NCI-H2196 (cell line): ENCODE results near the gene SPDYE5.
"Not testable (repeated sequence)": the region's sequence is repeated elsewhere in the genome, so short reads cannot be mapped to it uniquely, and the experiment has no call there.

Experiments used
- DNase-seq: peaks from one replicate; lab custom pipeline; 2025; ENCODE audit not compliant: unreplicated experiment; lab: John Stamatoyannopoulos, UW

The SPDYE5 gene, protein sequence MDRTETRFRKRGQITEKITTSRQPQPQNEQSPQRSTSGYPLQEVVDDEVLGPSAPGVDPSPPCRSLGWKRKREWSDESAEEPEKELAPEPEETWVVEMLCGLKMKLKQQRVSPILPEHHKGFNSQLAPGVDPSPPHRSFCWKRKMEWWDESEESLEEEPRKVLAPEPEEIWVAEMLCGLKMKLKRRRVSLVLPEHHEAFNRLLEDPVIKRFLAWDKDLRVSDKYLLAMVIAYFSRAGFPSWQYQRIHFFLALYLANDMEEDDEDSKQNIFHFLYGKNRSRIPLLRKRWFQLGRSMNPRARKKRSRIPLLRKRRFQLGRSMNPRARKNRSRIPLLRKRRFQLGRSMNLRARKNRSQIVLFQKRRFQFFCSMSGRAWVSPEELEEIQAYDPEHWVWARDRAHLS

DNA sequence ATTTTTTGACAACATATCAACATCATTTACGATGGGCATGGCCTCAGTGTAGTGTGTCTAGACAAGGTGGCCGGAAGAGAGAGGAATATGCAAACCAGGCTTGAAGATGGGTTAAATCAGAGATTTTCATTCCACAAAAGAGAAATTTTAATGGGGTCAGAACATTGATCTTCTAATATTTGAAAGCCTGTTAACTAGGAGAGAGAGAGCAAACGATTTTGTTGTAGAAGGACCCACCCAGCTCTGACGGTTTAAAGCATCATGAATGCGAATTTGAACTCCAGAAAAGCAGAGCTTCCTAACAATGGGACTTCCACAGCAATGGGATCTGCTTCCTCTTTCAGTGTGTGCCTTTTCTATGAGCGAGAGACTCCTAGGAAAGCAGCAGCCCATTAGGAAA is at the start of gene SPDYE5:
Gene SPDYE5 (plus strand): TSS at position 301 of the 400 bp plus-strand sequence. CDS start 1,728 bp downstream, outside the sequence.
- not testable (repeated sequence) for DNase-seq

DNA sequence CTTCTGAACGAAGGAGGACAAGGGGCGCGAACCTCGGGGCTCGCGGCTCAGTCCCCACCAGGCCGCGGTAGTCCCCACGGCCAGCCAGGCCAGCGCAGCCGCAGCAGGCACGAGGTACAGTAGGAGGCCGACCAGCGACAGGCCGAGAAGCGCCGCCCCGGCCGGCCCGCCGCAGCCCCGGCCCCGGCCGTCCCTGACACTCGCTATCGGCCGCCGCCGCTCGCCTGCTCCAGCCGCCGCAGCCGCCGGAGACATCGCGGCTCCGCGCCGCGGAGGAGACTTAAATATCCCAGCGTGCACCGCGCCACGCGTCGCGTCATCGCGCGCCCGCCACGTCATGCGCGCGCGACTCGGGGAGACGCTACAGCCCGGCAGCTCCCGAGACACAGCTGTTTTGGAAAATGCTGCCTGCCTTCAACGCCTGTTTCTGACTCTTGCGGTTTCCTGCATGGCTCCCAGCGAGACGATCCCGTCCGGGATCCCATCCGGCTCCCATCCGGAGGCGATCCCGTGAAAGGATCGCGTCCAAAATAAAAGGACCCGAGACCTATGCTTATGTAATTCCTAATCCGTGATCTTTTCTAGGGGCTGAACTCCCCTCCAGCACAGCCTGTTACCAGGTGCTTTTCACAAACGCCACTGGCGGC is 49.5 kb upstream of the SPDYE5 start:
- DNase-seq: not testable (repeated sequence)

DNA sequence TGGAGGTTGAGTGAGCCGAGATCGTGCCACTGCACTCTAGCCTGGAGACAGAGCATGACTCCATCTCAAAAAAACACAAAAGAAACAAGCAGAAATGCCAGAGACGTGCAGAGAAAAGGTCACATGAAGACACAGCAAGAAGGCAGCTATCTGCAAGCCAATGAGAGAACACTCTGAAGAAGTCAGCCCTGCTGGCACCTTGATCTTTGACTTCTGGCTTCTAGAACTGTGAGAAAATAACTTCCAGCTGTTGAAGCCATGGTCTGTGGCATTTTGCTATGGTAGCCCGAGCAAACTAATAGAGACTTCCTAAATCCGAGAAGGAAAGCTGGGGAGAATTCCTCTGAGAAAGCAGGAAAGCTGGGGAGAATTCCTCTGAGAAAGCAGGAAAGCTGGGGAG is 42.2 kb upstream of the SPDYE5 start:
- not testable (repeated sequence) for DNase-seq

DNA sequence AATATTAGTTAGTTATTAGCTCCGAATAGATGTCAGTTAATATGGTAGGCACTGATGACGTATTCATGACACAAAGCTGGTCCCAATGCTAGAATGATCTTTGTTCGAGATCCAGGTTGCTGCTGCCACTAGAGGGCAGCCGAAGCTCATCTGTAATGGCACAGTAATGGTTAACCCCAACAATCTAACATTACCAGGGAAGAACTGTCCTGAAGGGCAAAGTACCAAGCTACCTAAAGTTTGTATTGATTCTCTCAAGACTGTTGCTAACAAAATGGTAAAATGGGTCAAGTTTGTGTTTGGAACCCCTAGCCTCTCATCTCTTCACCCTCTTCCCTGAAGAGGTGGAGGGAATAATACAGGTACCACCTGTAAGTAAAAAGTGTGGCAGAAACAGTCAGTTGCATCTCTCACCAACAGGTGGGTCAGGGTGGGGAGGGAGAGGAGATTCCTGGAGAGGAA is 39.6 kb upstream of the SPDYE5 start:
- DNase-seq: not testable (repeated sequence)

DNA sequence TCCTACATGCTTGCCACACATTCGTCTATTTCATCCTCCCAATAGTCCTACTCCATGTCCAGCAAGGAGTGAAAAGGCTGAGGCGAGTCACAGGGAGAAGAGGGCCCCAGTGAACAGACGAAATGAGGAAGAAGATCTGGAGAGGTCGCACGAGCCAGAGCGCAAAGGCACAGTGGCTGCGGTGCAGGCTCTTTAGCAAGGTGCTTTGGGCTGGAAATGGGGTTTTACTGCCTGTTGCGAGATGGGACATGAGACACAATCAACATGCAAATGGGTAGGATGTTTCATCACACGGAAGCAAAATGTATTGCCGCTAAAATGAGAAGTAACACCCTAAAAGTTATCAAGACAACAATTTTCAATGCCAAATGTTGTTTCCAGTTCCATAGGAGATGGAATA is 35.7 kb upstream of the SPDYE5 start:
- DNase-seq: not testable (repeated sequence)

DNA sequence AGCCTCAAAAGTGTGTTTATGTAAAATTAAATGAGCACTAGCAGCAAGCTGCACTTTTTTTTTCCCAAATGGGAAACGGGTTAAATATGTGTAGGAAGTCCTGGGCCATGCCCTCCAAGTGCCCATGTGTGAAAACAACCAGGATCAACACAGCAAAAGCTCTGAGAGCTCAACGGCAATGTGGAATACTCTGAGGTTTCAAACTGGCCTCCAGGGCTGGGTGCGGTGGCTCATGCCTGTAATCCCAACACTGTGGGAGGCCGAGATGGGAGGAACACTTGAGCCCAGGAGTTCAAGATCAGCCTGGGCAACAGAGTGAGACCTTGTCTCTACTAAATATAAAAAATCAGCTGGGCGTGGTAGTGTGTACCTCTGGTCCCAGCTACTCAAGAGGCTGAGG is 34.1 kb upstream of the SPDYE5 start:
- not testable (repeated sequence) for DNase-seq

DNA sequence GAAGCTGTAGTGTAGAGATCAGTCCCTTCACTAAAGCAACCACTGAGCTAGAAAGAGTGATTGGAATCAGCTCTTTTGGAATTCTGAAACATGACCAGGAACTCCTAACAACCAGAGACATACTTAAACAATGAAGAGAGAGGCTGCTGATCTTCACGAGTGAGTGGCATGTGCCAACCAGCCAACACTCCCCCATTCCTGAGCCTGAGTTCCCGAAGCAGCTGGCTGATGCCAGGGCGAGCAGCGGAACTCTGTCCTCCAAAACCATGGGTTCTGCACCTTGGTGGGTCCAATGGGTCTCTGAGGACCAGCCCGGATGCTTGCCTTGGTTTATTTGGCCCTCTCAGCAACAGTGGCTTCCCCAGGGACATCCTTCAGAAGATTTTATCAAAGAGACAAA is 31.6 kb upstream of the SPDYE5 start:
- not testable (repeated sequence) for DNase-seq

DNA sequence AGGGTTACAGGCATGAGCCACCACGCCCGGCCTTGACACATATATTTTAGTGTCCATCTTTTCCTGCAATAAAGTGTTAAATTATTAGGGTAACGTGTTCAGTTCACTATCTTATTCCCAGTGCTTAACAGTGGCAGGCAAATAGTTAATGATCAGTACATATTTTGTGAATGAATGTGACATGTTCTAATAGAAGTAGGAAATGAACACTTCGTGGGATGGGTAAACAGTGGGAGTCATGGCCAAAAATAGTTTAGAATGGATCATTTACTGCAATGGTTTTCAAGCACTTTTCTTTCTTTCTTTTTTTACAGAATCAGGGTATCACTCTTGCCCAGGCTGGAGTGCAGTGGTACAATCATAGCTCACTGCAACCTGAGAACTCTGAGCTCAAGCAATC is 22.0 kb upstream of the SPDYE5 start:
- DNase-seq: not testable (repeated sequence)

DNA sequence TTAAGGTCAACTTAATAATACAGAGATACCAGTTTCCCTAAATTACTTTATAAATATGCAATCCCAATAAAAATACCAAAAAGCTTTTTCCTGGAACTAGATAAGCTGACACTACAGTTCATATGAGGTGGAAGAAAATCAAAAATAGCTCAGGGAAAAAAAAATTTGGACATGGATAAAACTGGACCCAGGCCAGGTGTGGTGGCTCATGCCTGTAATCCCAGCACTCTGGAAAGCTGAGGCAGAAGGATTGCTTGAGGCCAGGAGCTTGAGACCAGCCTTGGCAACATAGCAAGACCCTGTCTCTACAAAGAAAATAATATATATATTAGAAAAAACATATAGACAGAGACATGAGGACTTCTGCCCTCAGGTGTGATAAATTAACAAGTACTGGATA is 14.7 kb upstream of the SPDYE5 start:
- DNase-seq: not testable (repeated sequence)

DNA sequence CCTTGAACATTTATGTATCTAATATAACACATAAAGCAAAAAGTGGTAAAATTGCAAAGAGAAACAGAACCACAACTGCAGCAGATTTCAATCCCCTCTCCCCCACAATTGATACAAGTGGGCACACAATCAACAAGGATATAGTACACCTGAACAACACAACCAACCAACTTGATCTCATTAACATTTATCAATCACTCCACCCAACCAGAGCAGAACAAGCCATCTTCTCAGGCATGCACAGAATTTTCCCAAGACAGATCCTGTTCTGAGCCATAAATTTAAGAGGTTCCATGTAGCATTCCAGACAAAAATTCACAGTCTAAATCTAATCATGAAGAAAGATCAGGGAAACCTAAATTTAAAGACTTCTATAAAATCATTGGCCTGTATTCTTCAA is 11.8 kb upstream of the SPDYE5 start:
- not testable (repeated sequence) for DNase-seq

DNA sequence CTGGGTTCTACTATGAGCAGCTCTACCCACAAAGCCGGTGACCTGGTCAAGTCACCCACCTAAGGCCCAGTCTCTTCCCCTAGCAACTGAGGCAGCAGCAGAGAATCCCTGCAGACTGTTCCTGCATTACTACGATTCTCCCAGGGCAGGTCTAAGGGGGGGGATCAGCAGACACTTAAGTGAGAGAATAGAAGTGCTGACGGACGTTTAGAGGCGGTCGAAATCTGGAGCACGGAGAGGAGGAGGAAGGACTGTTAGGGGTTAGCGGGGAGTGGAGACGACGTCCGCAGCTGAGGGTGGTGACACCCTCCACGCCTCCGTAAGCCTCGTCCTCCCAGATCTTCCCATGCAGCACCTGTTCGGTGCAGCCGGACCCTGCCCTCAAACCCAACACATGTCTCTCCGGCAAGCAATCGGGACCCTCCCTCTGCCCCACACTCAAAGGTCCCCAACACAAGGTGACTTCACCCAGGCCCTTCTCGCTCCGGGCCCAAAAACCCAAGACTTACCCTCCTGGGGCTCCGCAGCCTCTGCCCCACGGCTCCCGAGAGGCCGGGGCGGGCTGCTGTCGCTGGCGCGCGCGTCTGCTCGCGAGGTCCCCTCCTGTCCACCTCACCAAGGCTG is 6.7 kb upstream of the SPDYE5 start:
- DNase-seq: not testable (repeated sequence)

DNA sequence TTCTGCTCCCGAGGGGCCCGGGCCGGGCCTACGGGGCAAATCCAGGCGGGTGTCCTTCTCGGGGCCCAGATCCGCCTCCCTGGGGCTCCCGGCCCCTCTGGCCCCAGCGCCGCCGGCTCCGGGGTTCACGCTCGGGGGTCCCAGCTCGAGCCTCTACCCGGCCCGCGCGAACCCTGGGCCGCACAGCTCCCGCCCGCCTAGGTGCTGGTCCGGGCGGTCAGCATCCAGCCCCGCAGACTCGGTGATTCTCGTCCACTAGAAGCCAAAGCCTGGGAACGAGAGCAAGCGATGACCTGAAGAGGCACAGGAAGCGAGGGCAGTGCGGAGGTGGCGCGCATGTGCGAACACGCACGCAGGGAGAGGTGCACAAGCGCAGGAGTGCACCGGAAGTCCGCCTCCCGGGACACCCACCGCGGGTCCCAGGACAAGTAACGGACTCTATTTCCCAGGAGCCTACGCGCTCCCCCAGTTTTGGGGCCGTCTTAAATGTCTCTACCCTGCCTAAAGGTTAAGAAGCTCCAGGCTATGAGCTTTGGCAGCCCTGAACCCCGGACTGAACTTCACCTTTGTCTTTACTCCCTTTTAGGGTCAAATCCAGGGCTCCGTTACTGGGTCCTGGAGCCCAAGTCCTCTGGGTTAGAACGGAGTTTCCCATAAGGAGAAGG is 6.0 kb upstream of the SPDYE5 start, which contains the start of gene POM121C:
Gene POM121C (minus strand): TSS at position 321 of the 665 bp plus-strand sequence. CDS start 44,803 bp downstream, outside the sequence.
- DNase-seq: peak; percentile 83

DNA sequence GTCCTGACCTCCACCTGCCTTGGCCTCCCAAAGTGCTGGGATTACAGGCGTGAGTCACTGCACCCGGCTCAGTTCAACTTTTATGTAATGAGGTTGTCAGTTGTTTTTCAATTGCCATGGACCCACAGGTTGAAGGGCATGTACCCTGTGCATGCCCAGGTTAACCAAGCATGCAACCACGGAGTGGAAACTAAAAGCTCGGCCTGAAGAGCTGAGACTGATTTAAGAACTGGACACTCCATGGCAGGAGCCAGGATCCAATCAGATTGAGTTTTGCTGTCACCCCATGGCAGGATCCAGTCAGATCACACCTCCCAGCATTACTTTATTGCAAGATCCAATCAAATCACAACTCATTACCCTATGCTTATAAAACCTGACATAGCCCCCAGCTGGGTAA is 16.9 kb downstream of the SPDYE5 start:
- not testable (repeated sequence) for DNase-seq

DNA sequence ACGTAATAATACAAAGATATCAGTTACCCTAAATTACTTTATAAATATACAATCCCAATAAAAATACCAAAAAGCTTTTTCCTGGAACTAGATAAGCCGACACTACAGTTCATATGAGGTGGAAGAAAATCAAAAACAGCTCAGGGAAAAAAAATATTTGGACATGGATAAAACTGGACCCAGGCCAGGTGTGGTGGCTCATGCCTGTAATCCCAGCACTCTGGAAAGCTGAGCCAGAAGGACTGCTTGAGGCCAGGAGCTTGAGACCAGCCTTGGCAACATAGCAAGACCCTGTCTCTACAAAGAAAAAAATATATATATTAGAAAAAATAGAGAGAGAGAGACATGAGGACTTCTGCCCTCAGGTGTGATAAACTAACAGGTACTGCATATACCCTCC is 26.7 kb downstream of the SPDYE5 start:
- DNase-seq: not testable (repeated sequence)

DNA sequence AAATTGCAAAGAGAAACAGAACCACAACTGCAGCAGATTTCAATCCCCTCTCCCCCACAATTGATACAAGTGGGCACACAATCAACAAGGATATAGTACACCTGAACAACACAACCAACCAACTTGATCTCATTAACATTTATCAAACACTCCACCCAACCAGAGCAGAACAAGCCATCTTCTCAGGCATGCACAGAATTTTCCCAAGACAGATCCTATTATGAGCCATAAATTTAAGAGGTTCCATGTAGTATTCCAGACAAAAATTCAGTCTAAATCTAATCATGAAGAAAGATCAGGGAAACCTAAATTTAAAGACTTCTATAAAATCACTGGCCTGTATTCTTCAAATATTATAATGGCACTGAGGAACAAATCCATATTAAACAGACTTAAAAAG is 29.6 kb downstream of the SPDYE5 start:
- not testable (repeated sequence) for DNase-seq

DNA sequence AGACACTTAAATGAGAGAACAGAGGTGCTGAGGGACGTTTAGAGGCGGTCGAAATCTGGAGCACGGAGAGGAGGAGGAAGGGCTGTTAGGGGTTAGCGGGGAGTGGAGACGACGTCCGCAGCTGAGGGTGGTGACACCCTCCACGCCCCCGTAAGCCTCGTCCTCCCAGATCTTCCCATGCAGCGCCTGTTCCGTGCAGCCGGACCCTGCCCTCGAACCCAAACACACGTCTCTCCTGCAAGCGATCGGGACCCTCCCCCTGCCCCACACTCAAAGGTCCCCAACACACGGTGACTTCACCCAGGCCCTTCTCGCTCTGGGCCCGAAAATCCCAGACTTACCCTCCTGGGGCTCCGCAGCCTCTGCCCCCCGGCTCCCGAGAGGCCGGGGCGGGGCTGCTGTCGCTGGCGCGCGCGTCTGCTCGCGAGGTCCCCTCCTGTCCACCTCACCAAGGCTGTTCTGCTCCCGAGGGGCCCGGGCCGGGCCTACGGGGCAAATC is 35.2 kb downstream of the SPDYE5 start:
- DNase-seq: not testable (repeated sequence)

DNA sequence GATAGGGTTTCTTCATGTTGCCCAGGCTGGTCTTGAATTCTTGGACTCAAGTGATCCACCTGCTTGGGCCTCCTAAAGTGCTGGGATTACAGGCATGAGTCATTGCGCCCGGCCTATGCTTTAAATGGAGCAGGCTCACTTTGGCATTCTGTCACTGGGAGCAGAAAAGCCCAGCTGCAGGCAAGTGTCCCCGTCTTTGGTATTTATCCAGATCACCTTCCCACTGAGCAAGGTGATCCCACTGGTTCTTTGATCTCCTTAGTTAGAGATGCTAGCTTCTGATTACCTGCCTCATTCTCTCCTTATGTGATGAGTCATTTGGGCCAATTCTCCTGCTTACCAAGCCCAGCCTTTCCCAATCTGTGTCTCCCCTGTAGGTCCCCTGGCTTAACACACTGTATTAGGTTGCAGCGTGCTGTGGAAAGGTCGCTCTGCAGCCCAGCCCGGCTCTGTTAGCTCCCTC is 39.3 kb downstream of the SPDYE5 start:
- DNase-seq: peak; percentile 26

DNA sequence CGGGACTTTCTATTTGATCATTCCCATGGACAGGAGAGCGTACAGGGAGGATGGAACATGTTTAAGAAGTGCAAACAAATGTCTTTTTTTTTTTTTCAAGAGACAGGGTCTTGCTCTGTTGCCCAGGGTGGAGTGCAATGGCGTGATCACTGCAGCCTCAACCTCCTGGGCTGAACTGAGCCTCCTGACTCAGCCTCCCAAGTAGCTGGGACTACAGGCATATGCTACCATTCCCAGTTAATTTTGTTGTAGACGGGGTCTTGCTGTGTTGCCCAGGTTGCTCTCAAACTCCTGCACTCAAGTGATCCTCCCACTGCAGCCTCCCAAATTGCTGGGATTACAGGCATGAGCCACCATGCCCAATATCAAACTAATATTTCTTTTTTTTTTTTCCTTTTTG is 40.5 kb downstream of the SPDYE5 start:
- no peak for DNase-seq

DNA sequence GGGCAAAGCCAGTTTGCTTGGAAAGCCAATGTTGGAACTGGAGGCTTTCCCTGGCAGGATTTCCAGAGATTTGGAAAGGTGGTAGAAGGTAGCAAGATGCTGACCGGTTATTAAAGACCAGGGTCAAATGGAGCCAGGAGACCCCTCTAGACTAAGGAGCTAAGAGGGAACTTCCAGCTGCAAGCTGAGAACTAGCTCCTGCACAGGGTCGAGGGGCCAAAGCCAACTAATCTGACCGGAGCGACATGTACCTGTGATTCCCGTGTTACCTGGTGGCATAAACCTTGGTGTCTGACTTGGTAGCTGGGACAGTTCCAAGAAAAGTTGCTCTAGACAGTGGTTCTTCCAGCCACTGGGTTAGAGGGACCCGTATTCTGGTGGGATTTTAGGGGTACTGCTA is 41.8 kb downstream of the SPDYE5 start:
- DNase-seq: no peak

DNA sequence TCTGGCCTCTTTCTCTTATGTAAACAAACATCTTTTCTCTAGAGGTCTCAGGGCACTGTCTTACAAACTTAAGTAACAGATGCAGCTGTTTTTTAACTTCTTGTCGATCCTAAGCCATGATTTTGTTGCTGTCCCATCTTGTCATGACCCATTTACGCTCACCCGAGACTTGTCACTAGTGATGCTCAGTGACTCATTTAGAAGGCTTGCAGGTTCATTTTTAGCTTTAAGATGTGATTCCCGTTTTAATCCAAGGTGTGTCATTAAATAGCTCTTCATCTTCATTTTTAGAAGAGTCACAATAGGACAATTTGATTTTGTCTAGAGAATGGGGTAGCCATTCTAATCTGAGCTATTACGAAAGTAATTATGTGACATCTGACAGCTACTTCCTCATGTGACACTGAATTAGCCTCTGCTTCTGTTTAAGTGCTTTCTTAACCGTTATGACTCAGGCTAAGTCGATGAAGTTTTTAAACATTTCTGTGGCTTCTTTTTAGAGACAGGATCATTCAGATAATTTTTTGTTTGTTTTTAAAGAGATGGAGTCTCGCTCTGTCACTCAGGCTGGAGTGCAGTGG is 42.7 kb downstream of the SPDYE5 start:
- DNase-seq: no peak
